HG02798 (cell line): ENCODE data around the gene YWHAQ.
"Not testable (repeated sequence)": the region's sequence is repeated elsewhere in the genome, so short reads cannot be mapped to it uniquely, and the experiment has no call there.

Experiments
- ATAC-seq: cut with Tn5 transposase; IDR thresholded peaks from one replicate; pipeline ENCODE4 v1.9.1; 2021; ENCODE audit warnings: mild to moderate bottlenecking; ENCODE audit not compliant: unreplicated experiment, poor library complexity

YWHAQ gene

GRCh38 chr2:9596621-9597311 lies 34.0 kb downstream of the YWHAQ start:
- ATAC-seq, result no peak

GRCh38 chr2:9595746-9596145 lies 35.1 kb downstream of the YWHAQ start:
- no peak for ATAC-seq

- not testable (repeated sequence) for ATAC-seq
These were observed 35.5 kb downstream of the YWHAQ start for GRCh38 chr2:9595256-9595655.

GRCh38 chr2:9594366-9595054 lies 36.3 kb downstream of the YWHAQ start:
- ATAC-seq, result no peak

GRCh38 chr2:9593925-9594324 lies 36.9 kb downstream of the YWHAQ start:
- ATAC-seq, result no peak

GRCh38 chr2:9592699-9593098 lies 38.1 kb downstream of the YWHAQ start:
- no peak for ATAC-seq

- ATAC-seq, result no peak
These were observed 40.2 kb downstream of the YWHAQ start for GRCh38 chr2:9590641-9591040.

GRCh38 chr2:9586465-9586864 lies 44.3 kb downstream of the YWHAQ start:
- no peak for ATAC-seq

- no peak for ATAC-seq
These were observed 45.3 kb downstream of the YWHAQ start for GRCh38 chr2:9585486-9585885.

GRCh38 chr2:9584902-9585301 lies 45.9 kb downstream of the YWHAQ start:
- not testable (repeated sequence) for ATAC-seq

- no peak for ATAC-seq
These were observed 48.2 kb downstream of the YWHAQ start for GRCh38 chr2:9582624-9583023.

GRCh38 chr2:9578467-9579235 lies 52.1 kb downstream of the YWHAQ start:
- no peak for ATAC-seq

- no peak for ATAC-seq
These were observed 56.5 kb downstream of the YWHAQ start for GRCh38 chr2:9574331-9574730.

- ATAC-seq, result no peak
These were observed 57.0 kb downstream of the YWHAQ start for GRCh38 chr2:9573840-9574239.

- ATAC-seq, result no peak
These were observed 57.6 kb downstream of the YWHAQ start for GRCh38 chr2:9573013-9573720.

GRCh38 chr2:9570182-9571060 lies 60.4 kb downstream of the YWHAQ start:
- no peak for ATAC-seq

GRCh38 chr2:9565436-9566153 lies 65.2 kb downstream of the YWHAQ start:
- ATAC-seq, result no peak

GRCh38 chr2:9560628-9561027 lies 70.2 kb downstream of the YWHAQ start:
- ATAC-seq, result no peak

- ATAC-seq, result no peak
These were observed 71.8 kb downstream of the YWHAQ start for GRCh38 chr2:9558948-9559381.
